Caco-2 (cell line): ENCODE measurements around the gene CLIP1. TPM values are rescaled to one million over a fixed set of nuclear protein-coding genes. Genes with fewer than 3 reads are reported as not detected.

ENCODE experiments used
- BruUV-seq: library from RNA; stranded (reverse); fragments of 400-500 nt; replicated peaks from 2 replicates; lab custom pipeline; 2021; lab: Mats Ljungman, UMichigan
- CTCF ChIA-PET: fragments of 300-600 bp; sonication (Branson Sonifier 250); formaldehyde crosslinking; loops from one replicate; lab custom pipeline; 2022; ENCODE audit warnings: antibody characterized with exemption; lab: Charles Lee
- POLR2A ChIA-PET: fragments of 300-600 bp; sonication (Branson Sonifier 250); formaldehyde crosslinking; loops from one replicate; lab custom pipeline; 2022; ENCODE audit warnings: antibody characterized with exemption; lab: Charles Lee
- DNase-seq, 2 experiments: peaks; one replicate each; pipeline versions ENCODE4 v3.0.0 to v3.0.0-alpha.2; 2020 to 2022
- H3K27me3 ChIP-seq: replicated peaks from 2 replicates; pipeline ENCODE4 v1.6.0; 2011; ENCODE audit warnings: low read length; ENCODE audit not compliant: control insufficient read depth, insufficient read depth
- H3K36me3 ChIP-seq: 2 replicates; pipeline ENCODE4 v1.5.1; 2011; ENCODE audit warnings: low read length; ENCODE audit not compliant: control insufficient read depth, insufficient read depth
- H3K4me1 ChIP-seq: fragments of 250-450 bp; sonication (Bioruptor Pico); 2 replicates; pipeline ENCODE4 v1.5.1; 2020; ENCODE audit warnings: mild to moderate bottlenecking
- H3K4me3 ChIP-seq: 2 replicates; pipeline ENCODE4 v1.5.1; 2011; ENCODE audit warnings: low read depth, mild to moderate bottlenecking, control low read depth, low read length
- H3K9me3 ChIP-seq: fragments of 250-450 bp; sonication (Bioruptor Pico); 2 replicates; pipeline ENCODE4 v1.5.1; 2020; ENCODE audit warnings: mild to moderate bottlenecking, moderate library complexity
- H3K27ac Mint-ChIP-seq: one replicate; pipeline ENCODE4 v1.8.0; 2022; ENCODE audit warnings: mixed read lengths; ENCODE audit not compliant: unreplicated experiment
- H3K27me3 Mint-ChIP-seq: one replicate; pipeline ENCODE4 v1.8.0; 2022; ENCODE audit warnings: mixed read lengths; ENCODE audit not compliant: insufficient read depth, unreplicated experiment
- H3K36me3 Mint-ChIP-seq: one replicate; pipeline ENCODE4 v1.8.0; 2022; ENCODE audit warnings: mild to moderate bottlenecking, mixed read lengths; ENCODE audit not compliant: insufficient read depth, unreplicated experiment
- H3K4me1 Mint-ChIP-seq: one replicate; pipeline ENCODE4 v1.8.0; 2022; ENCODE audit warnings: low read depth, mixed read lengths; ENCODE audit not compliant: unreplicated experiment
- H3K4me3 Mint-ChIP-seq: one replicate; pipeline ENCODE4 v1.8.0; 2022; ENCODE audit warnings: mild to moderate bottlenecking, moderate library complexity, mixed read lengths; ENCODE audit not compliant: unreplicated experiment
- H3K9me3 Mint-ChIP-seq: one replicate; pipeline ENCODE4 v1.8.0; 2022; ENCODE audit warnings: mixed read lengths; ENCODE audit not compliant: unreplicated experiment
- intact Hi-C: fragments of 100-400 bp; cut with micrococcal nuclease; formaldehyde crosslinking; loops from one replicate; pipeline ENCODE4 v1.10.0; 2022; ENCODE audit not compliant: unreplicated experiment
- total RNA-seq: library from RNA; stranded (reverse); gene quantifications from 2 replicates; pipeline ENCODE4 v1.2.3, GENCODE V29; 2022
- TF ChIP-seq, protein P1 (sequence below), 2 experiments: fragments of 200-600 bp in 1 of 2; IDR thresholded peaks; 1 replicate in 1 of 2; 2 replicates in 1 of 2; pipeline versions ENCODE4 v1.5.1 to v1.8.0; 2011 to 2022; ENCODE audit warnings: antibody characterized with exemption in 1 of 2, control low read depth in 1 of 2, inconsistent platforms in 1 of 2, low read depth in 1 of 2, low read length in 1 of 2, mild to moderate bottlenecking in 1 of 2, moderate library complexity in 1 of 2; ENCODE audit not compliant: insufficient read depth in 1 of 2, severe bottlenecking in 1 of 2, unreplicated experiment in 1 of 2

Gene CLIP1
- total RNA-seq, 1 experiment from 2014 or later: 85.0 TPM

DNA sequence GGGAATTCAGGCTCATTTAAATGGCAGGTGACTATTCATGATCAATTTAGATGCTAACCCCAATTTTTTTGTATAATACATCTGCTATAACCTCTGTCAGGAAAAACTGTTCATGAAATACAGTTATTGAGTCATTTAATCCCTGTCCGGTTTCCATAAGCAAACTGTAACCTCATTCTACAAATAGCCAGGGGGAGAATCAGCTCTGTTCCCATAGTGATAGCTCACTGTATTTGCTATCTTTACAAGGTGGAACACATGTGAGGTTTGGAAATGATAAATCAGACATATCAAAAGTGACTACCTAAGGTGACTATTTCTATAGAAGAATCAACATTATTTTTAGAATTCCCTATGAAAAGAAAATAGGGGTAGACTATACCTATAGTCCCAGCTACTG is 117.5 kb downstream of the CLIP1 start:
- no peaks in the 10 kb centered on the region for H3K36me3 ChIP-seq
- no peaks in the 10 kb centered on the region for H3K9me3 ChIP-seq
- intact Hi-C loops: no loop called here
- H3K27me3 ChIP-seq: no peaks in the 10 kb centered on the region
- Mint-ChIP-seq H3K4me1 (peaks cover 6% of the 10 kb centered on the region), H3K27me3 (no peaks in the 10 kb centered on the region), H3K27ac (no peak overlapping the region), H3K4me3 (no peak overlapping the region), H3K36me3 (peaks cover 63% of the 10 kb centered on the region), H3K9me3 (no peaks in the 10 kb centered on the region)
- H3K4me3 ChIP-seq: no peak overlapping the region
- no peak for DNase-seq
- ChIA-PET CTCF (no interaction called here), POLR2A (no interaction called here)
- no TSS peak for BruUV-seq
- H3K4me1 ChIP-seq: no peaks in the 10 kb centered on the region
- TF ChIP-seq, protein P1, sequence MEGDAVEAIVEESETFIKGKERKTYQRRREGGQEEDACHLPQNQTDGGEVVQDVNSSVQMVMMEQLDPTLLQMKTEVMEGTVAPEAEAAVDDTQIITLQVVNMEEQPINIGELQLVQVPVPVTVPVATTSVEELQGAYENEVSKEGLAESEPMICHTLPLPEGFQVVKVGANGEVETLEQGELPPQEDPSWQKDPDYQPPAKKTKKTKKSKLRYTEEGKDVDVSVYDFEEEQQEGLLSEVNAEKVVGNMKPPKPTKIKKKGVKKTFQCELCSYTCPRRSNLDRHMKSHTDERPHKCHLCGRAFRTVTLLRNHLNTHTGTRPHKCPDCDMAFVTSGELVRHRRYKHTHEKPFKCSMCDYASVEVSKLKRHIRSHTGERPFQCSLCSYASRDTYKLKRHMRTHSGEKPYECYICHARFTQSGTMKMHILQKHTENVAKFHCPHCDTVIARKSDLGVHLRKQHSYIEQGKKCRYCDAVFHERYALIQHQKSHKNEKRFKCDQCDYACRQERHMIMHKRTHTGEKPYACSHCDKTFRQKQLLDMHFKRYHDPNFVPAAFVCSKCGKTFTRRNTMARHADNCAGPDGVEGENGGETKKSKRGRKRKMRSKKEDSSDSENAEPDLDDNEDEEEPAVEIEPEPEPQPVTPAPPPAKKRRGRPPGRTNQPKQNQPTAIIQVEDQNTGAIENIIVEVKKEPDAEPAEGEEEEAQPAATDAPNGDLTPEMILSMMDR (IDR thresholded peaks at IDR 0.05; ENCODE audit: insufficient read depth in 1 of 2, low read depth in 1 of 2, low read length in 1 of 2, severe bottlenecking in 1 of 2, unreplicated experiment in 1 of 2): no peak

DNA sequence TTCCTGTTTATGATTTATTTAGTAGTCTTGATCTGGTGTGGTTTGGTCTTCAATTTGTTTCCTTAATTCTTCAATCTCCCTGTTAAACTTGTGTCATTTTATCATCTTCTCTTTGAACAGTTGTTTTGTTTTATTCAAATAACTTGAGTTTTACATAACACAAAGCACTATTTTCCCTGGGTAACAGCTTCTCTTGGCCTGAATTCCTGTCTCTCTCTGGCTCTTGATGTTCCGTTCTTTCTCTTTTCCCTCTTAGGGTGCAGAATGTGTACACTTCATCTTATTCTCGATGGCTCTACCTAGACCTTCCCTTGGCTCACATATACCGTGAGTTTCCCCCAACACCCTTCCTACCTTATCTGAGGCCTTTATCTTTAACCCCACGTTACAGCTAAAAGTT is 119.4 kb downstream of the CLIP1 start:
- no peak overlapping the region for H3K27ac Mint-ChIP-seq
- Histone ChIP-seq H3K4me3 (no peak overlapping the region), H3K9me3 (no peaks in the 10 kb centered on the region), H3K4me1 (no peaks in the 10 kb centered on the region), H3K36me3 (no peaks in the 10 kb centered on the region), H3K27me3 (no peaks in the 10 kb centered on the region)
- ChIA-PET POLR2A (no interaction called here), CTCF (no interaction called here)
- intact Hi-C loops: no loop called here
- DNase-seq: no peak
- H3K4me3 Mint-ChIP-seq: no peak overlapping the region
- H3K4me1 Mint-ChIP-seq: peaks cover 6% of the 10 kb centered on the region
- H3K36me3 Mint-ChIP-seq: peaks cover 65% of the 10 kb centered on the region
- TF ChIP-seq, protein P1 (IDR thresholded peaks at IDR 0.05; ENCODE audit: insufficient read depth in 1 of 2, low read depth in 1 of 2, low read length in 1 of 2, severe bottlenecking in 1 of 2, unreplicated experiment in 1 of 2): no peak
- H3K27me3 Mint-ChIP-seq: no peaks in the 10 kb centered on the region
- no TSS peak for BruUV-seq
- no peaks in the 10 kb centered on the region for H3K9me3 Mint-ChIP-seq

DNA sequence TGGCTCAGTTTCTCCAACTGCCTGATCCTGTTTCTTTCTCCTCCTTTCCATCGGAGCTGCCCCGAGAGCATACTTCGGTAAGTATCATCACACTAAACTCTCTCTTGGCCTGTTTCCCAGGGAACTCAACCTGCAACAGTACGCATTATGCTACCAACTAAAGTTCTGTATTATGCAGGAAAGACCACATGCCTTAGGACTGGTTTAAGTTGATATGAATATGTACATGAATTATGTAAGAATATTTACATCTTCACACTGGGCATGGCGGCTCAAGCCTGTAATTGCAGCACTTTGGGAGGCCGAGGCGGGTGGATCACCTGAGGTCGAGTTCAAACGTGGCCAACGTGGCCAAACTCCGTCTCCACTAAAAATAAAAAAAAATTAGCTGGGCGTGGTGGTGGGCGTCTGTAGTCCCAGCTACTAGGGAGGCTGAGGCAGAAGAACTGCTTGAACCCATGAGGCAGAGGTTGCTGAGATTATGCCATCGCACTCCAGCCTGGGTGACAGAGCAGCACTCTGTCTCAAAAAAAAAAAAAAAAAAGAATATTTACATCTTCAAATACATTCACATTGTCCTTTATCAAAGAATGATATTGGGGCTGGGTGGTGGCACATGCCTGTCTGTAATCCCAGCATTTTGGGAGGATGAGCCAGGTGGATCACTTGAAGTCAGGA is 124.3 kb downstream of the CLIP1 start:
- Mint-ChIP-seq H3K9me3 (no peaks in the 10 kb centered on the region), H3K36me3 (peaks cover 55% of the 10 kb centered on the region), H3K27ac (no peak overlapping the region), H3K4me3 (no peak overlapping the region), H3K27me3 (no peaks in the 10 kb centered on the region), H3K4me1 (no peaks in the 10 kb centered on the region)
- Histone ChIP-seq H3K27me3 (no peaks in the 10 kb centered on the region), H3K36me3 (no peaks in the 10 kb centered on the region), H3K9me3 (no peaks in the 10 kb centered on the region), H3K4me3 (no peak overlapping the region), H3K4me1 (no peaks in the 10 kb centered on the region)
- TF ChIP-seq, protein P1 (IDR thresholded peaks at IDR 0.05; ENCODE audit: insufficient read depth in 1 of 2, low read depth in 1 of 2, low read length in 1 of 2, severe bottlenecking in 1 of 2, unreplicated experiment in 1 of 2): no peak
- no peak for DNase-seq
- ChIA-PET POLR2A (no interaction called here), CTCF (no interaction called here)
- BruUV-seq: no TSS peak
- intact Hi-C loops: no loop called here
